Endometrial microvascular endothelial cells (primary cell): Measurements from ENCODE around the gene MFAP1. TPM values are rescaled to one million over a fixed set of nuclear protein-coding genes. Genes with fewer than 3 reads are reported as not detected.
"Not testable (repeated sequence)": the region's sequence is repeated elsewhere in the genome, so short reads cannot be mapped to it uniquely, and the experiment has no call there.

Source experiments
- in situ Hi-C: cut with HindIII; loops from 2 replicates; pipeline ENCODE4 v1.10.0; 2017; ENCODE audit warnings: low sequenced_read_pairs, low pct_unique_long_range_greater_than_20kb; ENCODE audit errors: inconsistent ontology term
- total RNA-seq: library from RNA; depleted of rRNA; stranded (reverse); fragments of >200 nt; gene quantifications from one replicate; pipeline ENCODE4 v1.2.3, GENCODE V29; 2015; ENCODE audit errors: inconsistent ontology term

The MFAP1 gene
- total RNA-seq: 17.7 TPM

- in situ Hi-C loops: no loop called here
These were observed at the start of gene MFAP1 for GRCh38 chr15:43824302-43825246. Gene MFAP1 (minus strand): TSS chr15:43824690. CDS start chr15:43824569, 121 bp downstream.

DNA sequence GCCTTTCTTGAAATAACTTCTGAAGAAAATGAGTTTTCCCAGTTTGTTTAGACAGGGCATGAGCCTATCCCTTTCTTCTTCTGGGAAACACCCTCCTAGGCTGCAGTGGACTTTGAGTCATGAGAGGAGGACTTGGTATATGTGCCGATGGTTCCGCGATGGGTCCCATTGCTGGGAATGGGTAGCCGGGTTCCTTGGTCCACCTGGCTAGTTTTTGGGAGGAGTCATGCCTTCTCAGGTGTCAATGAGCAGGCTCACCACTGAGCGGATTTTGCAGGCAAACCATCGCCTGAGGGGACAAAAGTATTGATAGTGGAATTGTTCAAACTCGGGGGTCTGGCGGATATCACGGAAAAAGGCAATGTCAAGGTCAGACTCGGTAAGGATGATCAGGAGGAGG lies 49.2 kb upstream of the MFAP1 start:
- in situ Hi-C loops: no loop called here

GRCh38 chr15:43872416-43873020 lies 48.0 kb upstream of the MFAP1 start:
- in situ Hi-C loops: no loop called here

DNA sequence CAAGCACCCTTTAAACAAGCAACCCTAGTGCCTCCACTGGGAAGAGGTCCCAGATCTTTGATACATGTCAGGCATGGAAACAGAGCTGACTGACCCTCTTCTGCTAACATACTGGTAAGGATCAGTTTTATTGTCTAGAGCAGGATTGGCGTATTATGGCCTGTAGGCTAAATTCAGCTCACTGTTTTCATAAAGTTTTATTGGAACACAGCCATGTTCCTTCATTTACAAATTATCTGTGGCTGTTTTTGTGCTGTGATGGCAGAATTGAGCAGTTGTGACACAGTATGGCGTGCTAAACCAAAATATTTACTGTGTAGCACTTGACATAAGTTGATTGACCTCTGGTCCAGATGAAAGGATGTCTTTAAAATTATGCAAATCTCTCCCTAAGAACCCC lies 47.3 kb upstream of the MFAP1 start:
- in situ Hi-C loops: no loop called here

DNA sequence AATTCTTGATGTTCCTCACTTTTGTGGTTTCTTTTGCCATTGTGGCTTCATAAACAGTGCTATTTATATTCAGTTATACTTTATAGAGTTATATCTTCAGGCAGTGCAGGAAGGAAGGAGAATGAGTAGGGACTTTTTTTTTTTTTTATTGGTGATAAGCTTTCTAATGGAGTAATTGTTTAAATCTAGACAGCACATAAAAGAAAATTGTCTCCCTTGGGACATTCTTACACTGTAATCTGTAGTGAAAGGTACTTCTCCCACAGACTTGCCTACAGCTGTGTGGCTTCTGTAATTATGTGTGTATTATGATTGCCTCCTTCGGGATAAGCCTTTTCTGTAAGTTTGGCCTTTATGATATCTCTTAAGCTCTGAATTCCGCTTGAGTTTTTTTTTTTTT lies 43.9 kb upstream of the MFAP1 start:
- in situ Hi-C loops: no loop called here

GRCh38 chr15:43867096-43867495 lies 42.6 kb upstream of the MFAP1 start:
- in situ Hi-C loops: no loop called here

GRCh38 chr15:43866636-43867035 lies 42.1 kb upstream of the MFAP1 start:
- in situ Hi-C loops: not testable (repeated sequence)

- in situ Hi-C loops: no loop called here
These were observed 35.1 kb upstream of the MFAP1 start for GRCh38 chr15:43859546-43859945.

DNA sequence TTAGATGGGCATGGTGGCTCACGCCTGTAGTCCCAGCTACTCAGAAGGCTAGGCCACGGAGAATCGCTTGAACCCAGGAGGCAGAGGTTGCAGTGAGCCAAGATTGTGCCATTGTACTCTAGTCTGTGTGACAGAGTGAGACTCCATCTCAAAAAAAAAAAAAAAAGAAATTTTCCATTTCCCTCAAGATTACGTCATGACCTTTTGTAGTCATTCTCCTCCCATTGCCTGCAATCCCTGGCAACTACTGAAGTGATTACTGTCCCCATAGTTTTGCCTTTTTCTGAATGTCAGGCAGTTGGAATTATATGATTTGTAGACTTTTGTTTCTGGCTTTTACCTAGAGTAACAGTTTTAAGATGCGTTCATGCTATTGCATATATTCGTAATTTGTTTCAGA lies 30.3 kb upstream of the MFAP1 start:
- in situ Hi-C loops: no loop called here

DNA sequence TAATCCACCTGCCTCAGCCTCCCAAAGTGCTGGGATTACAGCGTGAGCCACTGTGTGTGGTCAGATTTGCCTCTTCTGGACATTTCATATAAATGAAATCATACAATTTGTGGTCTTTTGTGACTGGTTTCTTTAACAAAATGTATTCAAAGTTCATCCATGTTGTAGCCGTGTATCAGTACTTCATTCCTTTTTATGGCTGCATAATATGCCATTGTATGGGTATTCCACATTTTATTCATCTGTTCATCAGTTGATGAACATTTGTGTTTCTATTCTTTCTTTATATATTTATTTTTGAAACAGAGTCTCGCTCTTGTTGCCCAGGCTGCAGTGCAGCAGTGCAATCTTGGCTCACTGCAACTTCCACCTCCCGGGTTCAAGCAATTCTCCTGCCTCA lies 28.1 kb upstream of the MFAP1 start:
- in situ Hi-C loops: no loop called here

DNA sequence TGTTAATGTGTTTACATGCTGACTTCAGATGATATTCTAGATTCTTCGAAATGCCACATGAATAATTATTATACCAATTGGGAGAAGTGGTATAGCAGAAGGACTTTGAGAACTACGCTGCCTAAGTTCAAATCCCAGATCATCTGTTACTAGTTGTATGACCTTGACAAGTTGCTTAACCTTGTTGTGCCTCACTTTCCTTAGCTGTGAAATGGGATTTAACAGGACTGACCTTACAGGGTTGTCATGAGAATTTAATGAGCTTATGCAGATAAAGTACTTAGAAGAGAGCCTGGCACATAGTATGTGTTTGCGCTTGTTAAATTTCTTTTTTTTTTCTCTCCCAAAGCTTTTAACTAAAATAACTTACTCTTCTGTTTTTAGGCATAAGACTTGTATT lies 26.8 kb upstream of the MFAP1 start:
- in situ Hi-C loops: no loop called here

GRCh38 chr15:43845421-43845820 lies 20.9 kb upstream of the MFAP1 start:
- in situ Hi-C loops: no loop called here

- in situ Hi-C loops: not testable (repeated sequence)
These were observed 8.0 kb upstream of the MFAP1 start for GRCh38 chr15:43832485-43832884.

DNA sequence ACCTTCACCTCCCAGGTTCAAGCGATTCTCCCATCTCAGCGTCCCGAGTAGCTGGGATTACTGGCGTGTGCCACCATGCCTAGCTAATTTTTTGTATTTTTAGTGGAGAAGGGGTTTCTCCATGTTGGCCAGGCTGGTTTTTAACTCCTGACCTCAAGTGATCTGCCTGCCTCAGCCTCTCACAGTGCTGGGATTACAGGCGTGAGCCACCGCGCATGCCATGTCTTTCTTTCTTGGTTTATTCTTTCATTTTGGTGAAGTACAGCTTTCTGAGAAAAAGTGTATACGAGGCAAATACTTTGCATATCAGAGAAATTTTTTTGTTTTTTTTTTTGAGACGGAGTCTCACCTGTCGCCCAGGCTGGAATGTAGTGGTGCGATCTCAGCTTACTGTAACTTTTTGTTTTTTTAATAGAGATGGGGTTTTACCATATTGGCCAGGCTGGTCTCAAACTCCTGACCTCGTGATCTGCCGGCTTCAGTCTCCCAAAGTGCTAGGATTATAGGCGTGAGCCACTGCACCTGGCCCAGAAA lies 7.1 kb upstream of the MFAP1 start:
- in situ Hi-C loops: not testable (repeated sequence)

DNA sequence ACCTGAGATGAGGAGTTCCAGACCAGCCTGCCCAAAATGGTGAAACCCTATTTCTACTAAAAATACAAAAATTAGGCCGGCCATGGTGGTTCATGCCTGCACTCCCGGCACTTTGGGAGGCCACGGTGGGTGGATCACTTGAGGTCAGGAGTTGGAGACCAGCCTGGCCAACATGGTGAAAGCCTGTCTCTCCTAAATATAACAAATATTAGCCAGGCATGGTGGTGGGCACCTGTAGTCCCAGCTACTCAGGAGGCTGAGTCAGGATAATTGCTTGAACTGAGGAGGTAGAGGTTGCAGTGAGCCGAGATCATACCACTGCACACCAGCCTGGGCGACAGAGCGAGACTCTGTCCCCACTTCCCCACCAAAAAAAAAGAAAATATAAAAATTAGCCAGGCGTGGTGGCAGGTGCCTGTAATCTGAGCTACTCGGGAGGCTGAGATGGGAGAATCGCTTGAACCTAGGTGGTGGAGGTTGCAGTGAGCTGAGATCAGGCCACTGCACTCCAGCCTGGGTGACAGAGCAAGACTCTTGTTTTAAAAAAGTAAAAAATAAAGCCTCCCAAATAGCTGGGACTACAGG lies 6.3 kb upstream of the MFAP1 start:
- in situ Hi-C loops: not testable (repeated sequence)

DNA sequence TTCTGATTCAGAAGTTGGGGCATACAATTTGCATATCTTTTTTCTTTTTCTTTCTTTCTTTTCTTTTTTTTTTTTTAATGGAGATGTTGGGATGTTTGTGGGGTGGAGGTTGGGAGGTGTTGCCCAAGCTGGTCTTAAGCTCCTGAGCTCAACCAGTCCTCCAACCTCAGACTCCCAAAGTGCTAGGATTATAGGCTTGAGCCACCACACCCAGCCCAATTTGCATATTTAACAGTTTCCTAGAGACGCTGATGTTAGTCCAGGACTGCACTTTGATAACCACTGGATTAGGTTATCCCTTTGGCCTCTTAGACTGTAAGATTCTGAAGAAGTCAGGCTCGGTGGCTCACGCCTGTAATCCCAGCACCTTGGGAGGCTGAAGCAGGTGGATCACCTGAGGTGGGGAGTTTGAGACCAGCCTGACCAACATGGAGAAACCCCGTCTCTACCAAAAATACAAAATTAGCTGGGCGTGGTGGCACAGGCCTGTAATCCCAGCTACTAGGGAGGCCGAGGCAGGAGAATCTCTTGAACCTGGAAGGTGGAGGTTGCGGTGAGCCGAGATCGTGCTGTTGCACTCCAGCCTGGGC lies 5.6 kb upstream of the MFAP1 start:
- in situ Hi-C loops: not testable (repeated sequence)

GRCh38 chr15:43828061-43828657 lies 3.7 kb upstream of the MFAP1 start:
- in situ Hi-C loops: no loop called here

DNA sequence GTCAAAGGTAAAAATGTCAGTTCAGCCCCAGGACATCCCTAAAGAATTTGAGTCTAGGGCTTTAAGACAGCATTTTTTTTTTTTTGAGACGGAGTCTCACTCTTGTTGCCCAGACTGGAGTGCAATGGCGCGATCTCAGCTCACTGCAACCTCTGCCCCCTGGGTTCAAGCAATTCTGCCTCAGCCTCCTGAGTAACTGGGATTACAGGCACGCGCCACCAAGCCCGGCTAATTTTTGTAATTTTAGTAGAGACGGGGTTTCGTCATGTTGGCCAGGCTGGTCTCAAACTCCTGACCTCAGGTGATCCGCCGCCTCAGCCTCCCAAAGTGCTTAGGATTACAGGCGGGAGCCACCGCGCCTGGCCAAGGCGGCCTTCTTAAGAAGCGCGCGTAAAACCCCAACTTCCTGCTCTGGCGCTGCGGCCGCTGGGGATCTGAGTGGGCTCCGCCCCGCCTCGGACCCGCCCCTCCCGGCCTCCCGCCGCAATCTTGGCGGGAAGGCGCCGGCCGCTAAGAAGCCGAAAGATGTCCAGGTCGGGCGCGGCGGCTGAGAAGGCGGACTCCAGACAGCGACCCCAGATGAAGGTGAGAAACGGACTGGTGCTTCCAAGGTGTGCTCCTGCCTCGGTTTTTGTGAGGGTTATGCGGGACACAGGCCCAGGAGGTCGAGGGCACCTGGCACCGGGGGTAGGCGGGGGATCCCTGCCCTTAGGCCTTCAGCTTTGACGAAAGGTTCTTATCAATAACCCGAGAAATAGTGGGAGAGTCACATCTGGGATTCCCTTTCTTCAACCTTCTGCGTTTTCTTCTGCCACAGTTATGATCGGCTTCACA lies 2.2 kb upstream of the MFAP1 start, which contains the start of gene WDR76:
Gene WDR76, plus strand, starts transcription at position 495 of the 834 bp plus-strand sequence. Its CDS starts 31 bp downstream, at position 526.
- in situ Hi-C loops: no loop called here
